ENCODE measurements around the gene SLC16A3.

GRCh38 chr17:82287868-82288801 lies 59.3 kb downstream of the SLC16A3 start:
- TF ChIP-seq CTCF (IDR thresholded peaks at IDR 0.05) (peak in 1 of 4 experiments; percentile 5), POLR2A (IDR thresholded peaks at IDR 0.05) (peak; percentile 31)

All from prostate gland (tissue), 2 donors.